ENCODE data around the gene ANKRD13B. TPM values are rescaled to one million over a fixed set of nuclear protein-coding genes. Genes with fewer than 3 reads are reported as not detected.
A peak's percentile ranks its signal among the peaks of the same experiment; 100 is the strongest.

ANKRD13B gene
- total RNA-seq, 1 donor from 2014 or later, result 2.8 TPM

DNA sequence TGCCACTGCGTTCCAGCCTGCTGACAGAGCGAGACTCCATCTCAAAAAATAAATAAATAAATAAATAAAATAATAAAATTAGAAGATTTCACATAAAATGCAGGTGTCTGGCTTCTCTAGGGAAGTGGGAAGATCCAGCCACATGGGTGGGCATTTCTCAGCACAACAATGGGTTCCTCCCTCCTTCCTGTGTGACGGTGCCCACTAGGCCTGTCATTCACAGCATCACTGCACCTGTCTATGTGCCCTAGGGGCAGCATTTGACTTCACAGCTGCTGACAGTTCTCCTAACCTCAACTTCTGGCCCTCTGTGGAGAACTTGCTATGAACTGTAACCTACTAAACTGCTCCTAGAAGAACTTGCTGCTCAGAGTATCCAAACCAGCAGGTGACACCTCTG, 29.1 kb upstream of the ANKRD13B start:
- Mint-ChIP-seq H3K27ac (no peak overlapping the region), H3K27me3 (ENCODE audit: insufficient read depth, low read depth) (peaks cover 33% of the 10 kb centered on the region), H3K9me3 (no peaks in the 10 kb centered on the region), H3K4me3 (no peak overlapping the region), H3K36me3 (no peaks in the 10 kb centered on the region), H3K4me1 (peaks cover 8% of the 10 kb centered on the region)
- Histone ChIP-seq H3K27me3 (peaks cover 42% of the 10 kb centered on the region), H3K9me3 (ENCODE audit: low read depth) (no peaks in the 10 kb centered on the region), H3F3A (ENCODE audit: low read depth) (peaks cover 43% of the 10 kb centered on the region), H3K4me1 (peaks cover 9% of the 10 kb centered on the region), H3K36me3 (no peaks in the 10 kb centered on the region), H2AFZ (replicated peaks) (no peak overlapping the region), H4K20me1 (ENCODE audit: low read depth) (peaks cover 5% of the 10 kb centered on the region), H3K27ac (no peak overlapping the region), H3K9ac (no peak overlapping the region), H3K4me2 (no peak overlapping the region), H3K4me3 (no peak overlapping the region), H3K79me2 (ENCODE audit: low read depth) (no peaks in the 10 kb centered on the region)
- no peak for DNase-seq (ENCODE audit: low spot score)
- TF ChIP-seq EZH2 (IDR thresholded peaks at IDR 0.05), result no peak
- TF ChIP-seq EZH2phosphoT487 (IDR thresholded peaks at IDR 0.05), result no peak
- TF ChIP-seq, protein P1, sequence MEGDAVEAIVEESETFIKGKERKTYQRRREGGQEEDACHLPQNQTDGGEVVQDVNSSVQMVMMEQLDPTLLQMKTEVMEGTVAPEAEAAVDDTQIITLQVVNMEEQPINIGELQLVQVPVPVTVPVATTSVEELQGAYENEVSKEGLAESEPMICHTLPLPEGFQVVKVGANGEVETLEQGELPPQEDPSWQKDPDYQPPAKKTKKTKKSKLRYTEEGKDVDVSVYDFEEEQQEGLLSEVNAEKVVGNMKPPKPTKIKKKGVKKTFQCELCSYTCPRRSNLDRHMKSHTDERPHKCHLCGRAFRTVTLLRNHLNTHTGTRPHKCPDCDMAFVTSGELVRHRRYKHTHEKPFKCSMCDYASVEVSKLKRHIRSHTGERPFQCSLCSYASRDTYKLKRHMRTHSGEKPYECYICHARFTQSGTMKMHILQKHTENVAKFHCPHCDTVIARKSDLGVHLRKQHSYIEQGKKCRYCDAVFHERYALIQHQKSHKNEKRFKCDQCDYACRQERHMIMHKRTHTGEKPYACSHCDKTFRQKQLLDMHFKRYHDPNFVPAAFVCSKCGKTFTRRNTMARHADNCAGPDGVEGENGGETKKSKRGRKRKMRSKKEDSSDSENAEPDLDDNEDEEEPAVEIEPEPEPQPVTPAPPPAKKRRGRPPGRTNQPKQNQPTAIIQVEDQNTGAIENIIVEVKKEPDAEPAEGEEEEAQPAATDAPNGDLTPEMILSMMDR (IDR thresholded peaks at IDR 0.05), result no peak

DNA sequence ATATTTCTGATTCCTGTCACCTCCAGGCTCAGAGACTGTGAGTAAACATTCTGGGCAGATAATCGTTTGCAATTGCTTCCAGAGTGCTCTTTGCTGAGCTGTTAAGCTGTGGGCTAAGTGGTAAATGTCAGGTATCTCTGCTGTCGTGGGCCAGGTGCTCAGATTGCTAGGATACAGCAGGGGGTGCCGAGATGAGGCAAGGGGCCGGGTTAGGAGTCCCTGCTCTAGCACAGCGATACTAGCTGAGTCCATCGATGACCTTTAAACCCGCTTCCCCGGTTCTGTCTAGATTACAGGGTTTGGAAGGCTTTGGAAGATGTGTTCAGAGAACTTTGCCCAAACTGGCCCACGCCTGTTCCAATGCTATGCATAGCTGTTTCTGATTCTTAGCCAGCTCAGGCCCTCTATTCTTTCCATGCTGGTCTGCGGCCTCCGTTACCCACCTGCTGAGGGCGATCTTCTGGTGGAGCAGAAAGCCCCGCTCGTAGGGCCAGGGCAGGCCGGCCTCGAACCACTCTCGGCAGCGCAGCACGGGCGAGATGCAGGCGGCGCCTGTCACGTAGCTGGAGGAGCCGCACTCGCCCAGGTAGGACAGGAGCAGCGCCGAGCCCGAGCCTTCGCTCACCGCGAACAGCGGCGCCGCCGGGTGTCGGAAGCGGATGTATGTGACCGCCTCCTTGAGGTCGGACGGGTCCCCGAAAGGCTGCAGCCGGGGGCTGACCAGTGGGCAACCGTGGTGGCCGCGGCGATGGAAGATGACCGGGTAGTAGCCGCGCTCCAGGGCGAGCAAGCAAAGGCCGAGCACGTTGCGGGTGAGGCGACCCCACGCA, 27.1 kb upstream of the ANKRD13B start:
- Histone ChIP-seq H3K36me3 (no peaks in the 10 kb centered on the region), H3K4me1 (peaks cover 15% of the 10 kb centered on the region), H3K9ac (no peak overlapping the region), H3K4me2 (peak overlapping the region; percentile 96), H3K27me3 (peaks cover 42% of the 10 kb centered on the region), H3F3A (ENCODE audit: low read depth) (peaks cover 41% of the 10 kb centered on the region), H3K4me3 (peak overlapping the region; percentile 71), H4K20me1 (ENCODE audit: low read depth) (peaks cover 15% of the 10 kb centered on the region), H3K27ac (no peak overlapping the region), H2AFZ (replicated peaks) (peak overlapping the region; percentile 83), H3K9me3 (ENCODE audit: low read depth) (no peaks in the 10 kb centered on the region), H3K79me2 (ENCODE audit: low read depth) (peaks cover 7% of the 10 kb centered on the region)
- no peak overlapping the region for H3K27ac Mint-ChIP-seq
- peak; percentile 78 for DNase-seq (ENCODE audit: low spot score)
- TF ChIP-seq EZH2phosphoT487 (IDR thresholded peaks at IDR 0.05) (no peak), EZH2 (IDR thresholded peaks at IDR 0.05) (no peak)
- TF ChIP-seq, protein P1 (IDR thresholded peaks at IDR 0.05), result peak; percentile 45
- H3K36me3 Mint-ChIP-seq, result peaks cover 3% of the 10 kb centered on the region
- peaks cover 20% of the 10 kb centered on the region for H3K4me1 Mint-ChIP-seq
- H3K27me3 Mint-ChIP-seq (ENCODE audit: insufficient read depth, low read depth), result peaks cover 32% of the 10 kb centered on the region
- H3K4me3 Mint-ChIP-seq, result peak overlapping the region; percentile 84
- no peaks in the 10 kb centered on the region for H3K9me3 Mint-ChIP-seq

DNA sequence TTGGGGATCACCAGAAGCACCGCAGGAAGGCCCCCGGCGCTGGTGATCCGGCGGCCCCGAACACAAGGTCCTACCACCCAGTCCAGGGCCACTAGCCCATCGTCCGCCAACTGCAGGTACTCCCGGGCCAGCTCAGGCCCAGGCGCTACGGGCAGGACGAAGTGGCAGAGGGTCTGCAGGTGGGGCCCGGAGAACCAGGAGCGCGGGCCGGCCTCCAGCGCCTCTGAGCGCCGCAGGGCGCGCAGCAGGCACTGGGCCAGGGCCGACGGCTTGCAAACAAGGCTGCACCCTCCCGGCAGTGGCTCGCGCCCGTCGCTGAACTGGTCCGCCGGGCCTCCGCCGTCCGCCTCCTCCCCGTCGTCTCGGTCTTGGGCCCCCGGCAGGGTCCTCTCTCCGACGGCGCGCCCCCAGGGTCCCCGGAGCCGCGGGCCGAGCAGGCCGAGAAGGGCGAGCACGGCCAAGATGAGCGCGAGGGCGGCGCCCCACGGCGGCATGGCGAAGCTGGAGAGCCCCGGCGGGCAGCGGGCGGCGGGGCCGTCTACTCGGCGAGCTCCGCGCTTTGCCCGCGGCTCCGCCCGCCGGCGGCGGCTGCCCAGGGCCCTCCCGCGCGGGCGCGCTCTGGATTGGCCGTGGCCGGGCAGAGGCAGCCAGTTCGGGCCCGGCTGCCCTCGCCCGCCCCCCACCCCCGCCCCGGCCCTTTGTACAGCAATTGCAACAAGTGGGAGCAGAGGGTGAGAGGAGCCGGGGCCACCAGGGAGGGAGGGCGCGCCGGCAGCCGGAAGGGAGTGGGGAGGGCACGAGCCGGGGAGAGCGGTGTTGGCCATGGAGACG, 26.2 kb upstream of the ANKRD13B start, which contains the start of gene ABHD15:
ABHD15 (minus strand) TSS at position 565 of the 831 bp plus-strand sequence; CDS start at position 494, 71 bp downstream.
- H3K9me3 ChIP-seq (ENCODE audit: low read depth), result no peaks in the 10 kb centered on the region
- Mint-ChIP-seq H3K4me3 (peak within 1 kb of the TSS; percentile 95), H3K9me3 (no peaks in the 10 kb centered on the region), H3K27me3 (ENCODE audit: insufficient read depth, low read depth) (peaks cover 32% of the 10 kb centered on the region), H3K4me1 (peaks cover 24% of the 10 kb centered on the region), H3K36me3 (peaks cover 4% of the 10 kb centered on the region), H3K27ac (no peak within 1 kb of the TSS)
- H3F3A ChIP-seq (ENCODE audit: low read depth), result peaks cover 41% of the 10 kb centered on the region
- H3K4me3 ChIP-seq, result peak within 1 kb of the TSS; percentile 71
- no peak within 1 kb of the TSS for H3K9ac ChIP-seq
- peak within 1 kb of the TSS; percentile 96 for H3K4me2 ChIP-seq
- no peaks in the 10 kb centered on the region for H3K36me3 ChIP-seq
- peak; percentile 84 for DNase-seq (ENCODE audit: low spot score)
- H3K27ac ChIP-seq, result no peak within 1 kb of the TSS
- peak; percentile 91 for TF ChIP-seq EZH2 (IDR thresholded peaks at IDR 0.05)
- peak; percentile 85 for TF ChIP-seq EZH2phosphoT487 (IDR thresholded peaks at IDR 0.05)
- TF ChIP-seq, protein P1 (IDR thresholded peaks at IDR 0.05), result no peak
- H3K79me2 ChIP-seq (ENCODE audit: low read depth), result peaks cover 7% of the 10 kb centered on the region
- H3K27me3 ChIP-seq, result peaks cover 42% of the 10 kb centered on the region
- H3K4me1 ChIP-seq, result peaks cover 15% of the 10 kb centered on the region
- H4K20me1 ChIP-seq (ENCODE audit: low read depth), result peaks cover 24% of the 10 kb centered on the region
- H2AFZ ChIP-seq (replicated peaks), result peak within 1 kb of the TSS; percentile 83
